ENCODE data around the gene CAPN10.

The CAPN10 gene

GRCh38 chr2:240590681-240591111, 4.2 kb downstream of the CAPN10 start:
- DNase-seq, result no peak

- no peak for DNase-seq
Observed at GRCh38 chr2:240591226-240591625, 4.7 kb downstream of the CAPN10 start.

DNA sequence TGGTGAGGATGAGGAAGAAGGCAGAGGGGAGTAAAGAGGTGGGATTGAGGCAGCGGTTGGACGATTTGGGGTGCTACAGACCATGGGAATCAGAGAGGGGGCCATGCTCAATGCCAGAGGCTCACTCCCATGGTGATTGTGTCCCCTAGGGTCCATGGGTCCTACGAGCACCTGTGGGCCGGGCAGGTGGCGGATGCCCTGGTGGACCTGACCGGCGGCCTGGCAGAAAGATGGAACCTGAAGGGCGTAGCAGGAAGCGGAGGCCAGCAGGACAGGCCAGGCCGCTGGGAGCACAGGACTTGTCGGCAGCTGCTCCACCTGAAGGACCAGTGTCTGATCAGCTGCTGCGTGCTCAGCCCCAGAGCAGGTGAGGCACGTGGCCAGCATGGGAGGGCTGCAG, 5.2 kb downstream of the CAPN10 start:
- DNase-seq, result no peak

DNA sequence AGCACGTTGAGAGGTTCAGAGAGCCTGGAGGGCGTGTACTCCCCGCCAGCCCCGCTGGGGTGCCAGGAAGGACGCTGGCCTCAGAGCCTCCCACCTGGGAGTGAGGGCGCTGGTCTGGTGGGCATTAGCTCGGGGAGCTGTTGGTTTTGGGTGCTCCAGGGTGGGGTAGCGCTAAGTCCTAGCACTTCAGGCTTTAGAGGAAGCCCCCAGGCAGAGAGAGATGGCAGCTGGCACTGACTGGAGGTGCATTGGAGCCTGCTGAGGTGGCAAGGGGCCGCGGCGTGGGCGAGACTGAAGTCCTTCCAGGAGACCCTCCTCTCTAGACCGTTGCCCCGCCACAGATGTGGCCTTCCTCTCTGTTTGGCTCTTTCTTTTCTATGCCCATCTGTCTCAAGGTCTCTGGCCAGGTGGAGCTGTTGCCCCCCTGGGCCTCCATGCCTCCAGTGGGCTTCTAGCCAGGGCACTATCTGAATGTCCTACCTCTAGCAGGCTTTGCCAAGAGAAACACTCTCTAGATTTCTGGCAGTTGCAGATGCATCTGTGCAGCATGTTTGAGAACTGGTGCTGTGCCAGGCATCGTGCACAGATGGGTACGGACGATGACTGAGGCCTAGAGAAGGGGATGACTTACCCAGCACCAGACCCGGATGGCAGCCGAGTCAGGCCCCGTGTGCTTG, 6.6 kb downstream of the CAPN10 start:
- DNase-seq, result no peak

GRCh38 chr2:240593703-240594451, 7.3 kb downstream of the CAPN10 start:
- no peak for DNase-seq

DNA sequence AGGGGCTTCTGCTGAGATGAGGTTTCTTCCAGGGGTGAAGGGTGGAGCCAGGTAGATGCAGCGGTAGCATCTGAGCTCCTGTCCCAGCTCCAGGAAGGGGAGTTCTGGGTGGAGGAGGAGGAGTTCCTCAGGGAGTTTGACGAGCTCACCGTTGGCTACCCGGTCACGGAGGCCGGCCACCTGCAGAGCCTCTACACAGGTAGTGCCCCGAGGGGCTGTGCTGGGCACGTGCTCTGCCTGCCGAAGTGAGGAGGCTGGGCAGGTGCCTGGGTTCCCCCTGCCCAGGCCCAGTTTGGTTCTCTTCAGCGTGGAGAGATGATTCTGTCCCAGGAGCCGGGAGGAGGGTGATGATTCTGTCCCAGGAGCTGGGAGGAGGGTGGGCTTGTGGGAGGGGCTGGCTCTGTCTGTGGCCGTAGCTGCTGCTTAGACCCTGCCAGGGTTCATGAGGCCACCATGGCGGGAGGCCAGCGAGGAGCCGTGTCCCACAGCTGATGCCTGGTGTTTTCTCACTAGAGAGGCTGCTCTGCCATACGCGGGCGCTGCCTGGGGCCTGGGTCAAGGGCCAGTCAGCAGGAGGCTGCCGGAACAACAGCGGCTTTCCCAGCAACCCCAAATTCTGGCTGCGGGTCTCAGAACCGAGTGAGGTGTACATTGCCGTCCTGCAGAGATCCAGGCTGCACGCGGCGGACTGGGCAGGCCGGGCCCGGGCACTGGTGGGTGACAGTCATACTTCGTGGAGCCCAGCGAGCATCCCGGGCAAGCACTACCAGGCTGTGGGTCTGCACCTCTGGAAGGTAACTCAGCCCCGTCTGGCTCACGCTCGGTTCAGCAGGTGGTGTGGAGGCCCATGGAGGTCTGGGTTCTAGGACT, 8.2 kb downstream of the CAPN10 start:
- DNase-seq, result no peak

GRCh38 chr2:240595381-240596079, 9.0 kb downstream of the CAPN10 start:
- no peak for DNase-seq

- no peak for DNase-seq
Observed at GRCh38 chr2:240596080-240596460, 9.5 kb downstream of the CAPN10 start.

DNA sequence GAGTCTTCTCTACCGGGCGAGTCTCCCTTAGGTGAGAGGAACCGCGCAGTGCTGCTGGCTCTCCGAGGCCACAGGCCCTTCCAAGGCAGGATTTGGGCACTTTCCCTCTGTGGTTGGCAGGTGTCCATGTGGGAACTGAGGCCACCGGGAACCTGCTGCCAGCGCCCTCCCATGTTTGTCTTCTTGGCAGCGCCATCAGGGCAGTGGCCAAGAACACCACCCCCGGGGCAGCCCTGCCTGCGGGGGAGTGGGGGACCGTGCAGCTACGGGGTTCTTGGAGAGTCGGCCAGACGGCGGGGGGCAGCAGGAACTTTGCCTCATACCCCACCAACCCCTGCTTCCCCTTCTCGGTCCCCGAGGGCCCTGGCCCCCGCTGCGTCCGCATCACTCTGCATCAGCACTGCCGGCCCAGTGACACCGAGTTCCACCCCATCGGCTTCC, 10.0 kb downstream of the CAPN10 start:
- no peak for DNase-seq

DNA sequence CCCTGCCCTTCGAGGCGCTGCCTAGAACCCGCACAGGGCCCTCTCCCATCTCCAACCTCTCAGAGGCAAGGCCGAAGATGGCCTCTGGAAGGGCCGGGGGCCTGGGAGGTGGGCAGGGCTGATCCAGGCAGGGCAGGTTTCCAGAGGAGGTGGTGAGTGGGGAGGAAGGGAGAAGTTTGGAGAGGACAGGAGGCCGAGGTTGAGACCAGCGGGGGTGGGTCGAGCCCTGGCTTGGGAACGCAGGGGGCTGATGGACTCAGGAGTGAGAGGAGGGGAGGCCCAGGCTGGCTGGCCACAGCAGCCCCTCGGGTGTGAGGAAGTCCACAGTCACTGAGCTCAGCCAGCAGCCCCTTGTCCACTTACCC, 10.5 kb downstream of the CAPN10 start:
- no peak for DNase-seq

- no peak for DNase-seq
Observed at GRCh38 chr2:240597419-240598181, 11.1 kb downstream of the CAPN10 start.

DNA sequence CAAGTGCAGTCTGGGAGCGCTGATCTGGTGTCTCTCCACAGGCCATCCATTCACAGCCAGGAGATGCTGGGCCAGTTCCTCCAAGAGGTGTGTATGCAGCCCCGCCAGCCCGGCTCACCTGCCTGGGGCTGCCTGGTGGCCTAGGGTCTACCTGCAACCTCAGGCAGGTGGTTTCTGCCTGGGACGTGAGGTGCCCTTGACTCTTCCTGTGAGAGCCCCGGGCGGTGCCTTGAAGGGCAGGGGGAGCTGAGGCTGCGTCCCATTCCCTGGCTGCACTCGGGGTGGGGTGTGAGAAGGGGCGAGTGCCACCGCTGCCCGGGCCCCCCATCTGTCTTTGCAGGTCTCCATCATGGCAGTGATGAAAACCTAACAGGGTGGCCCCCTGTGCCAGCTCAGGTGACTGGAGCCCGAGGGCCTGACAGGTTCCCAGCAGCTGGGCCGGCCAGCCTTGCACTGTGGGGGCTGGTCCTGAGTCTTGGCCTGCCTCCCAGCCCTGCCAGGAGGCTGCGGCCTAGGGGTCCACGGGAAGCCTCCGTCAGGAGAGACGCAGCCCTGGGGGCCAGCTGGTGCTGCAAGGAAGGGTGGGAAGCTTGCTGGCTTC, 11.9 kb downstream of the CAPN10 start:
- no peak for DNase-seq

GRCh38 chr2:240599141-240599583, 12.6 kb downstream of the CAPN10 start:
- DNase-seq, result no peak

DNA sequence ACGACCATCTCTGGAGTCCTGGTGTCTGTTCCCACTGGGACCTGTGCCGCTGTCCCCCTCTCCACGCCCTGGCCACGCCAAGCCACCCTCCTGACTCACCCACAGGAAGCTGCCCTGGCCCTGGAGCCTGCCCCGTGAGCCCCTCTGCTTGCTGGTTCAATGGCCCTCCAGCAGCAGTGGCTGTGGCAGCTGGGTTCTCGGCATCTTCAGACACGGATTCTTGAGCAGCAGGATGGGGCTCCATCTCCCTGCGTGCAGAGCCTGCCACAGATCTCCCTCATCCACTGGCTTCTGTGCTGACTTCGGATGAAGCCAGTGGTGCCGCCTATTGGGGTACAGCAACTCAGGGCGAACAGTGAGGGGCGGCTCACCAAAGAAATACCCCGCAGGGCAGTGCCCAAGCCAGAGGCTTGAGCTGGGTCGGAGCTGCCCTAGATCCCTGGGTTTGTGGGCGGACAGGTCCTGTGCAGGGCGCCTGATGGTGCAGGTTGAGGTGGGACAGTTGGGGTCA, 14.0 kb downstream of the CAPN10 start:
- no peak for DNase-seq

- DNase-seq, result no peak
Observed at GRCh38 chr2:240601061-240601830, 14.7 kb downstream of the CAPN10 start.

DNA sequence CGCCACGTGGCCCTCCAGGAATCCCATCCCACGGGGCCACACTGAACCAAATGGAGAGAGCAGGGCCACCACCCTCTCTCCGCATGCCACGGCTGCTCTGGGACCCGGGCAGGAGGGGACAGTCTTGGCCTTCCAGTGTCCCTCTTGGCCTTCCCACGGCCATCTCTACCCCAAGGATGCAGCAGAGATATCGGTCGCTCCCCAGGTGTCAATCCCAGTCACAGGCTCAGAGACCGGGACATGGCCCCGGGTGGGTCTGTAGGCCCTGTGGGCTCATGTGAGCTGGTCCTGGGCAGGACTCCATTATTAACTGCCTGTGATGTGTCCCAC, 15.3 kb downstream of the CAPN10 start:
- no peak for DNase-seq

- no peak for DNase-seq
Observed at GRCh38 chr2:240602266-240603050, 15.9 kb downstream of the CAPN10 start.

GRCh38 chr2:240603081-240603835, 16.7 kb downstream of the CAPN10 start:
- DNase-seq, result no peak

DNA sequence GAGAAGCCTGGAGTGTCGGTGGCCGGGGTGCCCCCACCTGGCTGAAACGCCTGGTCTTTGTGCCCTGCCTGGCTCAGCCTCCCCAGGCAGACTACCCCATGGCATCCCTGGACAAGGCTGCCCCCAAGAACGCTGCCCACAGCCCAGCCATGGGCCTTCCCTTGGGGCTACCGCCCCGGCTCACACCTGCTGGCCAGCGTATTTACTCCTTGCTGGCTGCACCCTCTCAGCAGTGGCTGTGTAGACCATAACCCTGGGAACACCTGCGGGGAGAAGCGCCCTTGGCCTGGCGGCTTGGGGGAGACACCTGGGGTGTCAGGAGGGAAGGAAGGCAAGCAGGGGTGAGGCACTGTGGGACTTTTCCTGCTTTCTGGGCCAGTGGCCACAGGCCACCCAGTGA, 17.3 kb downstream of the CAPN10 start:
- no peak for DNase-seq
